HepG2 (cell line): ENCODE measurements around the gene POGK. TPM values are rescaled to one million over a fixed set of nuclear protein-coding genes. Genes with fewer than 3 reads are reported as not detected.

Source experiments
- ADNP ChIP-seq: sonication (generic); formaldehyde crosslinking; IDR thresholded peaks from 2 replicates; pipeline ENCODE4 v1.4.0; 2020; ENCODE audit warnings: missing genetic modification reagents
- ELF1 ChIP-seq: sonication (generic); formaldehyde crosslinking; IDR thresholded peaks from 2 replicates; pipeline ENCODE4 v1.4.0; 2020; ENCODE audit warnings: missing genetic modification reagents
- KLF6 ChIP-seq: IDR thresholded peaks from 2 replicates; pipeline ENCODE4 v1.8.0; 2016; ENCODE audit warnings: missing biosample characterization, missing genetic modification reagents
- SIX4 ChIP-seq: sonication (generic); formaldehyde crosslinking; IDR thresholded peaks from 2 replicates; pipeline ENCODE4 v1.4.0; 2020; ENCODE audit warnings: missing genetic modification reagents
- SMARCC2 ChIP-seq: fragments of 450-650 bp; IDR thresholded peaks from 2 replicates; pipeline ENCODE4 v1.6.1; 2017; ENCODE audit warnings: antibody characterized with exemption, mild to moderate bottlenecking
- SUZ12 ChIP-seq: fragments of 150-350 bp; IDR thresholded peaks from 2 replicates; pipeline ENCODE4 v1.6.1; 2014; ENCODE audit warnings: low read depth, low read length
- ZNF317 ChIP-seq: sonication (generic); formaldehyde crosslinking; IDR thresholded peaks from 2 replicates; pipeline ENCODE4 v1.5.0; 2020; ENCODE audit warnings: mild to moderate bottlenecking, missing genetic modification reagents
- ZNF350 ChIP-seq: sonication (generic); formaldehyde crosslinking; IDR thresholded peaks from 2 replicates; pipeline ENCODE4 v1.4.0; 2020; ENCODE audit warnings: mild to moderate bottlenecking, low read depth, missing genetic modification reagents, borderline replicate concordance
- ZNF501 ChIP-seq: sonication (generic); formaldehyde crosslinking; IDR thresholded peaks from 2 replicates; pipeline ENCODE4 v1.5.1; 2020; ENCODE audit warnings: mild to moderate bottlenecking, moderate library complexity, missing genetic modification reagents
- ZNF674 ChIP-seq: sonication (generic); formaldehyde crosslinking; IDR thresholded peaks from 2 replicates; pipeline ENCODE4 v1.5.0; 2020; ENCODE audit warnings: low read depth, mild to moderate bottlenecking, missing genetic modification reagents
- ZNF746 ChIP-seq: sonication (generic); formaldehyde crosslinking; IDR thresholded peaks from 2 replicates; pipeline ENCODE4 v1.8.0; 2022; ENCODE audit warnings: mild to moderate bottlenecking, missing genetic modification reagents
- polyA plus RNA-seq, 8 experiments: library from polyadenylated mRNA; depleted of rRNA in 3 of 8; stranded (reverse) in 7 of 8; unstranded in 1 of 8; fragments of >200 nt; fragmentation: Illumina TruSeq in 4 of 8; extraction: Trizol in 4 of 8; gene quantifications; 2 replicates each; pipeline versions ENCODE4 v1.2.1 to v1.2.3, GENCODE V29; 2011 to 2016; ENCODE audit warnings: low read depth in 4 of 8, missing spikeins in 1 of 8, mixed read lengths in 1 of 8; ENCODE audit not compliant: insufficient read depth in 1 of 8
- total RNA-seq, 5 experiments: library from RNA; depleted of rRNA; stranded (reverse); fragments of >200 nt; fragmentation: Illumina TruSeq; extraction: Trizol; gene quantifications; 2 replicates each; pipeline ENCODE4 v1.2.3, GENCODE V29; 2016; ENCODE audit warnings: low read depth in 1 of 5
- TF ChIP-seq, protein P1 (sequence below): sonication (generic); formaldehyde crosslinking; IDR thresholded peaks from 2 replicates; pipeline ENCODE4 v1.4.0; 2020; ENCODE audit warnings: missing genetic modification reagents
- TF ChIP-seq, protein P2 (sequence below): sonication (generic); formaldehyde crosslinking; conservative IDR thresholded peaks from 2 replicates; pipeline ENCODE4 v1.4.0; 2020; ENCODE audit warnings: missing genetic modification reagents
- TF ChIP-seq, protein P3 (sequence below): fragments of 450-650 bp; IDR thresholded peaks from 2 replicates; pipeline ENCODE4 v1.6.1; 2017; ENCODE audit warnings: mild to moderate bottlenecking
- TF ChIP-seq, protein P4 (sequence below): sonication (generic); formaldehyde crosslinking; IDR thresholded peaks from 2 replicates; pipeline ENCODE4 v1.8.0; 2022; ENCODE audit warnings: missing genetic modification reagents, mild to moderate bottlenecking, moderate library complexity, borderline replicate concordance

POGK gene
- total and polyA plus RNA-seq, 2 of the 13 experiments (the other 11 are each of a cell fraction or from before 2014, with no cell fraction given) = 4.8 to 16.2 TPM

DNA sequence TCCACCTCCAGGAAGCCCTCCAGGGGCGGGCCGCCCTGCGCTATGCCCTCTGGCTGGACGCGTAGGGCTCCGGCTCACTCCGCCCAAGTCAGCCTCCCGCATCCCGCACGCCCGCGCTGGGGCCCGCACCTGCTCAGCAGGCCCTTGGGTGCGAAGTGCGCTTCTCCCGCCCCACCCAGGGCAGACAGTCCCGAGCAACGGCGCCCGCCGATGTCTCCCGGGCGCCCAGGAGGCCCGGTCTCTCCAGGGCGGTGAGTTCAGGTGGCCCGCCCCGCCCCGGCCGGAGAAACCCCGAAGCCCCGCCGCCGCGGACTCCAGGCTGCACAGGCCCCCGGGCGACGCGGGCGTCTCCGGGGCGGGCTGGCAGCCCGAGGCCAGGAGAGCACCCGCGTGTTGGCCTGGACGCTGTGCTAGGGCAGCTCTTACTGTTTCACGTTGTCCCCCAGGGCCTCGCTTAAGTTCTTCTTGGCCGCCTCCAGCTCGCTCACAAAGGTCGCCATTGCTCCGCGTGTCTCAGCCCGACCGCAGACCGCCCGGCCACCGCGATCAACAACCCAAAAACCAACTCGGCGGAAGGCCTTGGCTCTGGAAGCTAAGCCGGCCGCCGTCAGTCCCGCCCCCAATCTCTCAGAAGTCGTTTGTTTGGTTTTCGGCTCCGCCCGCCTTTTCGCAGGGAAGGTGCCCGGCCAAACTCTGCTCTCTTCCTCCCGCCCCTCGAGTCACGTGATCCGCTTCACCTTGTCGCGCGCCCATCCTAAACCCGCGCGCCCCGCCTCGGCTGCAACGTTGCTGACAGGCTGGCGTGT lies 36.7 kb downstream of the POGK start, which contains the start of gene TADA1 (continued):
- TF ChIP-seq, protein P1, sequence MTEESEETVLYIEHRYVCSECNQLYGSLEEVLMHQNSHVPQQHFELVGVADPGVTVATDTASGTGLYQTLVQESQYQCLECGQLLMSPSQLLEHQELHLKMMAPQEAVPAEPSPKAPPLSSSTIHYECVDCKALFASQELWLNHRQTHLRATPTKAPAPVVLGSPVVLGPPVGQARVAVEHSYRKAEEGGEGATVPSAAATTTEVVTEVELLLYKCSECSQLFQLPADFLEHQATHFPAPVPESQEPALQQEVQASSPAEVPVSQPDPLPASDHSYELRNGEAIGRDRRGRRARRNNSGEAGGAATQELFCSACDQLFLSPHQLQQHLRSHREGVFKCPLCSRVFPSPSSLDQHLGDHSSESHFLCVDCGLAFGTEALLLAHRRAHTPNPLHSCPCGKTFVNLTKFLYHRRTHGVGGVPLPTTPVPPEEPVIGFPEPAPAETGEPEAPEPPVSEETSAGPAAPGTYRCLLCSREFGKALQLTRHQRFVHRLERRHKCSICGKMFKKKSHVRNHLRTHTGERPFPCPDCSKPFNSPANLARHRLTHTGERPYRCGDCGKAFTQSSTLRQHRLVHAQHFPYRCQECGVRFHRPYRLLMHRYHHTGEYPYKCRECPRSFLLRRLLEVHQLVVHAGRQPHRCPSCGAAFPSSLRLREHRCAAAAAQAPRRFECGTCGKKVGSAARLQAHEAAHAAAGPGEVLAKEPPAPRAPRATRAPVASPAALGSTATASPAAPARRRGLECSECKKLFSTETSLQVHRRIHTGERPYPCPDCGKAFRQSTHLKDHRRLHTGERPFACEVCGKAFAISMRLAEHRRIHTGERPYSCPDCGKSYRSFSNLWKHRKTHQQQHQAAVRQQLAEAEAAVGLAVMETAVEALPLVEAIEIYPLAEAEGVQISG (CRISPR knock-in tag) = peak; percentile 86
- TF ChIP-seq, protein P2, sequence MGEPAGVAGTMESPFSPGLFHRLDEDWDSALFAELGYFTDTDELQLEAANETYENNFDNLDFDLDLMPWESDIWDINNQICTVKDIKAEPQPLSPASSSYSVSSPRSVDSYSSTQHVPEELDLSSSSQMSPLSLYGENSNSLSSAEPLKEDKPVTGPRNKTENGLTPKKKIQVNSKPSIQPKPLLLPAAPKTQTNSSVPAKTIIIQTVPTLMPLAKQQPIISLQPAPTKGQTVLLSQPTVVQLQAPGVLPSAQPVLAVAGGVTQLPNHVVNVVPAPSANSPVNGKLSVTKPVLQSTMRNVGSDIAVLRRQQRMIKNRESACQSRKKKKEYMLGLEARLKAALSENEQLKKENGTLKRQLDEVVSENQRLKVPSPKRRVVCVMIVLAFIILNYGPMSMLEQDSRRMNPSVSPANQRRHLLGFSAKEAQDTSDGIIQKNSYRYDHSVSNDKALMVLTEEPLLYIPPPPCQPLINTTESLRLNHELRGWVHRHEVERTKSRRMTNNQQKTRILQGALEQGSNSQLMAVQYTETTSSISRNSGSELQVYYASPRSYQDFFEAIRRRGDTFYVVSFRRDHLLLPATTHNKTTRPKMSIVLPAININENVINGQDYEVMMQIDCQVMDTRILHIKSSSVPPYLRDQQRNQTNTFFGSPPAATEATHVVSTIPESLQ (CRISPR knock-in tag) = no peak
- TF ChIP-seq KLF6 (CRISPR knock-in tag) (peak; percentile 69; the same call in 1 of the 2 replicates), ZNF746 (CRISPR knock-in tag) (no peak), SUZ12 (no peak), ZNF317 (peak; percentile 45; the same call in 1 of the 2 replicates), SIX4 (CRISPR knock-in tag) (no peak; the same call in 1 of the 2 replicates), SMARCC2 (no peak), ELF1 (CRISPR knock-in tag) (peak; percentile 52; the same call in 1 of the 2 replicates), ZNF501 (CRISPR knock-in tag) (no peak), ZNF350 (CRISPR knock-in tag) (peak; percentile 55; the same call in 1 of the 2 replicates), ADNP (CRISPR knock-in tag) (no peak), ZNF674 (no peak)
- TF ChIP-seq, protein P3, sequence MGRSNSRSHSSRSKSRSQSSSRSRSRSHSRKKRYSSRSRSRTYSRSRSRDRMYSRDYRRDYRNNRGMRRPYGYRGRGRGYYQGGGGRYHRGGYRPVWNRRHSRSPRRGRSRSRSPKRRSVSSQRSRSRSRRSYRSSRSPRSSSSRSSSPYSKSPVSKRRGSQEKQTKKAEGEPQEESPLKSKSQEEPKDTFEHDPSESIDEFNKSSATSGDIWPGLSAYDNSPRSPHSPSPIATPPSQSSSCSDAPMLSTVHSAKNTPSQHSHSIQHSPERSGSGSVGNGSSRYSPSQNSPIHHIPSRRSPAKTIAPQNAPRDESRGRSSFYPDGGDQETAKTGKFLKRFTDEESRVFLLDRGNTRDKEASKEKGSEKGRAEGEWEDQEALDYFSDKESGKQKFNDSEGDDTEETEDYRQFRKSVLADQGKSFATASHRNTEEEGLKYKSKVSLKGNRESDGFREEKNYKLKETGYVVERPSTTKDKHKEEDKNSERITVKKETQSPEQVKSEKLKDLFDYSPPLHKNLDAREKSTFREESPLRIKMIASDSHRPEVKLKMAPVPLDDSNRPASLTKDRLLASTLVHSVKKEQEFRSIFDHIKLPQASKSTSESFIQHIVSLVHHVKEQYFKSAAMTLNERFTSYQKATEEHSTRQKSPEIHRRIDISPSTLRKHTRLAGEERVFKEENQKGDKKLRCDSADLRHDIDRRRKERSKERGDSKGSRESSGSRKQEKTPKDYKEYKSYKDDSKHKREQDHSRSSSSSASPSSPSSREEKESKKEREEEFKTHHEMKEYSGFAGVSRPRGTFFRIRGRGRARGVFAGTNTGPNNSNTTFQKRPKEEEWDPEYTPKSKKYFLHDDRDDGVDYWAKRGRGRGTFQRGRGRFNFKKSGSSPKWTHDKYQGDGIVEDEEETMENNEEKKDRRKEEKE = no peak
- TF ChIP-seq, protein P4, sequence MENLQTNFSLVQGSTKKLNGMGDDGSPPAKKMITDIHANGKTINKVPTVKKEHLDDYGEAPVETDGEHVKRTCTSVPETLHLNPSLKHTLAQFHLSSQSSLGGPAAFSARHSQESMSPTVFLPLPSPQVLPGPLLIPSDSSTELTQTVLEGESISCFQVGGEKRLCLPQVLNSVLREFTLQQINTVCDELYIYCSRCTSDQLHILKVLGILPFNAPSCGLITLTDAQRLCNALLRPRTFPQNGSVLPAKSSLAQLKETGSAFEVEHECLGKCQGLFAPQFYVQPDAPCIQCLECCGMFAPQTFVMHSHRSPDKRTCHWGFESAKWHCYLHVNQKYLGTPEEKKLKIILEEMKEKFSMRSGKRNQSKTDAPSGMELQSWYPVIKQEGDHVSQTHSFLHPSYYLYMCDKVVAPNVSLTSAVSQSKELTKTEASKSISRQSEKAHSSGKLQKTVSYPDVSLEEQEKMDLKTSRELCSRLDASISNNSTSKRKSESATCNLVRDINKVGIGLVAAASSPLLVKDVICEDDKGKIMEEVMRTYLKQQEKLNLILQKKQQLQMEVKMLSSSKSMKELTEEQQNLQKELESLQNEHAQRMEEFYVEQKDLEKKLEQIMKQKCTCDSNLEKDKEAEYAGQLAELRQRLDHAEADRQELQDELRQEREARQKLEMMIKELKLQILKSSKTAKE (CRISPR knock-in tag) = 0 out of 2 replicates have a peak, but pooled peaks have one; percentile 16
